ENCODE results near the gene FBXO24. TPM values are rescaled to one million over a fixed set of nuclear protein-coding genes. Genes with fewer than 3 reads are reported as not detected.

The FBXO24 gene
- total and polyA plus RNA-seq, 9 of the 15 experiments (the other 6 are each of a cell fraction or from before 2014, with no cell fraction given): 0.17 to 0.95 (median 0.50) TPM

DNA sequence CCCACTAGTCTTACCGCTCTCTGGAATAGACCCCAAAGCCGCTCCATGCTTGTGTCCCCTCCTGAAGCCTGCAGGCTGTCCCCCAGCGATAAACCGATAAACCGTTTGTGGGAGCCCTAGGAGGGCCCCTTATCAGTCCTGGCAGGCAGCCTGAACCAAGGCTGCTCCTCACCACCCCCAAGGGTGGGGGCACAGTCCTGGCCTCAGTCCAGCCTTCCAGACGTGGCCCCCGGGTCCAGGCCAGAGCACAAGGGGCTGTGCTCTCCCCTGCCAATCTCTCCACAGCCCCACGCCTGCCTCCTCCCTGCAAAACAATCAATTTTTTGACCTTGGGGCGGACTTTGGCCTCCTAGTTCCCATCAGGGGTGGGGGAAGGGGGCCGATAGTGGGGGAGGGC, 55.3 kb downstream of the FBXO24 start, which contains the start of gene TFR2 (continued):
- TF ChIP-seq, protein P1, sequence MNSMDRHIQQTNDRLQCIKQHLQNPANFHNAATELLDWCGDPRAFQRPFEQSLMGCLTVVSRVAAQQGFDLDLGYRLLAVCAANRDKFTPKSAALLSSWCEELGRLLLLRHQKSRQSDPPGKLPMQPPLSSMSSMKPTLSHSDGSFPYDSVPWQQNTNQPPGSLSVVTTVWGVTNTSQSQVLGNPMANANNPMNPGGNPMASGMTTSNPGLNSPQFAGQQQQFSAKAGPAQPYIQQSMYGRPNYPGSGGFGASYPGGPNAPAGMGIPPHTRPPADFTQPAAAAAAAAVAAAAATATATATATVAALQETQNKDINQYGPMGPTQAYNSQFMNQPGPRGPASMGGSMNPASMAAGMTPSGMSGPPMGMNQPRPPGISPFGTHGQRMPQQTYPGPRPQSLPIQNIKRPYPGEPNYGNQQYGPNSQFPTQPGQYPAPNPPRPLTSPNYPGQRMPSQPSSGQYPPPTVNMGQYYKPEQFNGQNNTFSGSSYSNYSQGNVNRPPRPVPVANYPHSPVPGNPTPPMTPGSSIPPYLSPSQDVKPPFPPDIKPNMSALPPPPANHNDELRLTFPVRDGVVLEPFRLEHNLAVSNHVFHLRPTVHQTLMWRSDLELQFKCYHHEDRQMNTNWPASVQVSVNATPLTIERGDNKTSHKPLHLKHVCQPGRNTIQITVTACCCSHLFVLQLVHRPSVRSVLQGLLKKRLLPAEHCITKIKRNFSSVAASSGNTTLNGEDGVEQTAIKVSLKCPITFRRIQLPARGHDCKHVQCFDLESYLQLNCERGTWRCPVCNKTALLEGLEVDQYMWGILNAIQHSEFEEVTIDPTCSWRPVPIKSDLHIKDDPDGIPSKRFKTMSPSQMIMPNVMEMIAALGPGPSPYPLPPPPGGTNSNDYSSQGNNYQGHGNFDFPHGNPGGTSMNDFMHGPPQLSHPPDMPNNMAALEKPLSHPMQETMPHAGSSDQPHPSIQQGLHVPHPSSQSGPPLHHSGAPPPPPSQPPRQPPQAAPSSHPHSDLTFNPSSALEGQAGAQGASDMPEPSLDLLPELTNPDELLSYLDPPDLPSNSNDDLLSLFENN (IDR thresholded peaks at IDR 0.05; ENCODE audit: low read depth in 2 of 2, low read length in 2 of 2): peak in 1 of 2 experiments; percentile 97; a peak in 2 of 4 replicates
- TF ChIP-seq ZNF551 (CRISPR knock-in tag; IDR thresholded peaks at IDR 0.05) (no peak), ZNF561 (CRISPR knock-in tag; conservative IDR thresholded peaks at IDR 0.05) (no peak), NCOA1 (IDR thresholded peaks at IDR 0.05; ENCODE audit: low read depth) (peak; percentile 88; the same call in 1 of the 2 replicates), SREBF1 (IDR thresholded peaks at IDR 0.05; ENCODE audit: borderline replicate concordance, low read depth, low read length) (no peak), MEF2A (IDR thresholded peaks at IDR 0.05; ENCODE audit: control insufficient read depth, low read depth, low read length) (no peak; the same call in 1 of the 2 replicates)
- TF ChIP-seq, protein P2, sequence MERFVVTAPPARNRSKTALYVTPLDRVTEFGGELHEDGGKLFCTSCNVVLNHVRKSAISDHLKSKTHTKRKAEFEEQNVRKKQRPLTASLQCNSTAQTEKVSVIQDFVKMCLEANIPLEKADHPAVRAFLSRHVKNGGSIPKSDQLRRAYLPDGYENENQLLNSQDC (CRISPR knock-in tag; IDR thresholded peaks at IDR 0.05): no peak
- TF ChIP-seq, protein P3, sequence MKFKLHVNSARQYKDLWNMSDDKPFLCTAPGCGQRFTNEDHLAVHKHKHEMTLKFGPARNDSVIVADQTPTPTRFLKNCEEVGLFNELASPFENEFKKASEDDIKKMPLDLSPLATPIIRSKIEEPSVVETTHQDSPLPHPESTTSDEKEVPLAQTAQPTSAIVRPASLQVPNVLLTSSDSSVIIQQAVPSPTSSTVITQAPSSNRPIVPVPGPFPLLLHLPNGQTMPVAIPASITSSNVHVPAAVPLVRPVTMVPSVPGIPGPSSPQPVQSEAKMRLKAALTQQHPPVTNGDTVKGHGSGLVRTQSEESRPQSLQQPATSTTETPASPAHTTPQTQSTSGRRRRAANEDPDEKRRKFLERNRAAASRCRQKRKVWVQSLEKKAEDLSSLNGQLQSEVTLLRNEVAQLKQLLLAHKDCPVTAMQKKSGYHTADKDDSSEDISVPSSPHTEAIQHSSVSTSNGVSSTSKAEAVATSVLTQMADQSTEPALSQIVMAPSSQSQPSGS (CRISPR knock-in tag; IDR thresholded peaks at IDR 0.05): no peak
